Transverse colon (tissue), 4 donors: ENCODE measurements around the gene PLA2G4B. TPM values are rescaled to one million over a fixed set of nuclear protein-coding genes. Genes with fewer than 3 reads are reported as not detected.

ENCODE experiments used
- DNase-seq: peaks from one replicate; pipeline ENCODE4 v3.0.0-alpha.2; 2019
- H3K27ac ChIP-seq, 4 donors: fragments of 200-600 bp; sonication (generic); 2 replicates each; pipeline ENCODE4 v1.5.1; 2016 to 2018; ENCODE audit warnings: inconsistent platforms in 4 of 4
- H3K27me3 ChIP-seq: fragments of 200-600 bp; sonication (generic); 2 replicates; pipeline ENCODE4 v1.5.1; 2017; ENCODE audit warnings: inconsistent platforms
- H3K36me3 ChIP-seq, 4 donors: fragments of 200-600 bp; sonication (generic); 2 replicates each; pipeline ENCODE4 v1.5.1; 2017 to 2019; ENCODE audit warnings: inconsistent platforms in 4 of 4
- H3K4me1 ChIP-seq, 4 donors: fragments of 200-600 bp; sonication (generic); 2 replicates each; pipeline ENCODE4 v1.5.1; 2017 to 2020; ENCODE audit warnings: inconsistent platforms in 4 of 4
- H3K4me3 ChIP-seq, 4 donors: fragments of 200-600 bp; sonication (generic); 1 replicate in 1 of 4; 2 replicates in 3 of 4; pipeline versions ENCODE4 v1.5.1 to v1.6.1; 2017 to 2019; ENCODE audit warnings: inconsistent platforms in 4 of 4
- H3K9me3 ChIP-seq, 2 donors: fragments of 200-600 bp; sonication (generic); 2 replicates each; pipeline ENCODE4 v1.5.1; 2017 to 2019; ENCODE audit warnings: inconsistent platforms in 2 of 2
- EP300 ChIP-seq: sonication (generic); formaldehyde crosslinking; IDR thresholded peaks from one replicate; pipeline ENCODE4 v1.6.1; 2017; ENCODE audit warnings: antibody characterized with exemption, low read depth
- POLR2A ChIP-seq: fragments of 450-650 bp; IDR thresholded peaks from one replicate; pipeline ENCODE4 v1.6.1; 2016; ENCODE audit warnings: antibody characterized with exemption, mild to moderate bottlenecking, moderate library complexity
- POLR2AphosphoS5 ChIP-seq, 3 donors: sonication (generic); formaldehyde crosslinking; IDR thresholded peaks; one replicate each; pipeline ENCODE4 v1.6.1; 2016; ENCODE audit warnings: antibody characterized with exemption in 3 of 3
- WGBS, 2 donors: methylation state at CpG; one replicate each; pipeline ENCODE4 v1.1.5; 2018; ENCODE audit warnings: low coverage in 1 of 2; 5-methylcytosine and 5-hydroxymethylcytosine counted together
- in situ Hi-C, 4 donors: fragments of 200-750 bp; cut with MboI; loops; one replicate each; pipeline versions ENCODE4 v1.15.0 to v1.15.1; 2017; ENCODE audit warnings: low sequenced_read_pairs in 3 of 4, low pct_ligation_motif_present in 1 of 4, low pct_unique_long_range_greater_than_20kb in 1 of 4
- intact Hi-C: fragments of 100-400 bp; cut with DNase I; formaldehyde crosslinking; loops from one replicate; pipeline ENCODE4 v1.15.1; 2023; ENCODE audit warnings: low total_unique reads
- total RNA-seq, 4 donors: library from RNA; depleted of rRNA; stranded (reverse); fragments of >200 nt; gene quantifications; one replicate each; pipeline ENCODE4 v1.1.0, GENCODE V29; 2016
- TF ChIP-seq, protein P1 (sequence below), 5 experiments: fragments of 200-600 bp in 3 of 5; fragments of 450-650 bp in 2 of 5; sonication (generic) in 3 of 5; IDR thresholded peaks; 1 replicate in 2 of 5; 2 replicates in 3 of 5; pipeline ENCODE4 v1.5.1; 2016 to 2017; ENCODE audit warnings: antibody characterized with exemption in 5 of 5, inconsistent platforms in 3 of 5, mild to moderate bottlenecking in 2 of 5, moderate library complexity in 1 of 5

Gene PLA2G4B
- total RNA-seq, 4 donors from 2014 or later: 1.6 to 5.2 (median 3.5) TPM; not detected in 1

DNA sequence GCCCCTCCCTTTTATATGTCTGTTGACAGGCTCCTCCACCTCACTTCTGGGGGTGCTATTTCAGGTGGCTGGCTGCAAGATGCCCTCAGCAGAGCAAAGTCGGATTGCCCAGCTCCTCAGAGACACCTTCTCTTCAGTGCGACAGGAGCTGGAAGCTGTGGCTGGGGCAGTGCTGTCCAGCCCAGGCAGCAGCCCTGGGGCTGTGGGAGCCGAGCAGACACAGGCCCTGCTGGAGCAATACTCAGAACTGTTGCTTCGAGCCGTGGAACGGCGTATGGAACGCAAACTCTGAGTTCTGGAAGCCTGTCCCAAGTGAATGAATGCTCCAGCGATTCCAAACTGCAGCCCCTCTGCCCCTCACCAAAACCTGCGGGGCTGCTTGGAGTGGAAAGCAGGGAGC is 13.5 kb upstream of the PLA2G4B start:
- H3K4me1 ChIP-seq: peaks cover 9 to 18% (median 12%) of the 10 kb centered on the region in 4 donors
- in situ Hi-C loops (no loop called here), intact Hi-C loops (no loop called here)
- H3K27me3 ChIP-seq: no peaks in the 10 kb centered on the region
- DNase-seq: no peak
- H3K36me3 ChIP-seq: no peaks in the 10 kb centered on the region
- no peaks in the 10 kb centered on the region for H3K9me3 ChIP-seq
- H3K4me3 ChIP-seq: no peak overlapping the region
- H3K27ac ChIP-seq: no peak overlapping the region
- TF ChIP-seq EP300 (no peak), POLR2AphosphoS5 (IDR thresholded peaks at IDR 0.05) (no peak), POLR2A (no peak)
- TF ChIP-seq, protein P1, sequence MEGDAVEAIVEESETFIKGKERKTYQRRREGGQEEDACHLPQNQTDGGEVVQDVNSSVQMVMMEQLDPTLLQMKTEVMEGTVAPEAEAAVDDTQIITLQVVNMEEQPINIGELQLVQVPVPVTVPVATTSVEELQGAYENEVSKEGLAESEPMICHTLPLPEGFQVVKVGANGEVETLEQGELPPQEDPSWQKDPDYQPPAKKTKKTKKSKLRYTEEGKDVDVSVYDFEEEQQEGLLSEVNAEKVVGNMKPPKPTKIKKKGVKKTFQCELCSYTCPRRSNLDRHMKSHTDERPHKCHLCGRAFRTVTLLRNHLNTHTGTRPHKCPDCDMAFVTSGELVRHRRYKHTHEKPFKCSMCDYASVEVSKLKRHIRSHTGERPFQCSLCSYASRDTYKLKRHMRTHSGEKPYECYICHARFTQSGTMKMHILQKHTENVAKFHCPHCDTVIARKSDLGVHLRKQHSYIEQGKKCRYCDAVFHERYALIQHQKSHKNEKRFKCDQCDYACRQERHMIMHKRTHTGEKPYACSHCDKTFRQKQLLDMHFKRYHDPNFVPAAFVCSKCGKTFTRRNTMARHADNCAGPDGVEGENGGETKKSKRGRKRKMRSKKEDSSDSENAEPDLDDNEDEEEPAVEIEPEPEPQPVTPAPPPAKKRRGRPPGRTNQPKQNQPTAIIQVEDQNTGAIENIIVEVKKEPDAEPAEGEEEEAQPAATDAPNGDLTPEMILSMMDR (IDR thresholded peaks at IDR 0.05): no peak
- 90% methylated on average over 10 of the region's 10 CpGs; no CpG with 5 or more reads in 1 of the 2 donors for WGBS, 2 donors

DNA sequence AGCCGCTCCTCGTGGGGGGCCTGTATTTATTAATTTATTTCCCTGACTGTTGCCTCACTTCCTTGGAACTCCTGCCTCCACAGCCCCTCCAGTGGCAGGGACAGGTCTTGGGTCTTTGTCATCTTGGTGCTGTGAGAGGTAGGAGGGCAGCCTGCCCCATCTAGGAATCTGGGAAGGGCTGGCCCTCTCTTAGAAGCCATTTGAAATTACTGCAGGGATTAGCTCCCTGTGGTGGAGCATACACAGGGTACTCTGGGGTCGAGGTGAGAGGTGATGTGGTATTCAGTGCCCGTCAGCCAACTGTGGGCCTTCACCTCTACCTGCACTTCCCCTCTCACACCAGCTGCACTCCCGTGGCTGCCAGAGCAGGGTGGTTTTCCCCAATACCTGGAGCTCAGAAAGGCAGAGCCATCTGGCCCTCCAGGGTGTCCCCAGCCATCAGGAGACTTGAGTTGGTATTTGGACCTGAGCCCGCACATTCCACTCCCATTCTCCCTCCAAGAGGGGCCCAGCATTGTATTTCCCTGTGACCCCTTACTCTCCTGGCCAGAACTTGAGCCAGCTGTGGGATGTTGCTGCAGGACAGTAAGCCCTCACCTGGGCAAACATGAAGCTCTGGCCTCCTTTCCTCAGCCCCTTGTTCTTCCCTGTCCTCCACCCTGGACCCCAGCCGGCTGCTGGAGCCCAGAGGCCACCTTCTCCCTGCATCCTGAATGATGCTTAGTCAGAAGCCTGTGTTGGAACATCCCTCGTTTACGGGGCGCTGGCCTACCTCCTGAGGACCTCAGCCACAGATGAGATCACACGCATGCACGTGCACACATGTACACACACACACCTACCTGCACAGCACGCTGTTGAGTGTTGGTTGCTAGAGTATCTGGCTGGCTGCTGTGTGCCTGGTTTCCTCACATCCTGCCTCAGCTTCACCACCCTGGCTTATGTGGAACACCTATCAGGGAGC is 12.8 kb upstream of the PLA2G4B start:
- 89% methylated on average over 12 of the region's 13 CpGs; no CpG with 5 or more reads in 1 of the 2 donors for WGBS, 2 donors
- Histone ChIP-seq H3K27ac (no peak overlapping the region), H3K9me3 (no peaks in the 10 kb centered on the region), H3K4me1 (peaks cover 9 to 18% (median 12%) of the 10 kb centered on the region in 4 donors), H3K36me3 (no peaks in the 10 kb centered on the region), H3K4me3 (no peak overlapping the region), H3K27me3 (no peaks in the 10 kb centered on the region)
- TF ChIP-seq POLR2A (no peak), POLR2AphosphoS5 (IDR thresholded peaks at IDR 0.05) (no peak), EP300 (no peak)
- TF ChIP-seq, protein P1 (IDR thresholded peaks at IDR 0.05): no peak
- in situ Hi-C loops: no loop called here
- DNase-seq: no peak
- intact Hi-C loops: no loop called here

DNA sequence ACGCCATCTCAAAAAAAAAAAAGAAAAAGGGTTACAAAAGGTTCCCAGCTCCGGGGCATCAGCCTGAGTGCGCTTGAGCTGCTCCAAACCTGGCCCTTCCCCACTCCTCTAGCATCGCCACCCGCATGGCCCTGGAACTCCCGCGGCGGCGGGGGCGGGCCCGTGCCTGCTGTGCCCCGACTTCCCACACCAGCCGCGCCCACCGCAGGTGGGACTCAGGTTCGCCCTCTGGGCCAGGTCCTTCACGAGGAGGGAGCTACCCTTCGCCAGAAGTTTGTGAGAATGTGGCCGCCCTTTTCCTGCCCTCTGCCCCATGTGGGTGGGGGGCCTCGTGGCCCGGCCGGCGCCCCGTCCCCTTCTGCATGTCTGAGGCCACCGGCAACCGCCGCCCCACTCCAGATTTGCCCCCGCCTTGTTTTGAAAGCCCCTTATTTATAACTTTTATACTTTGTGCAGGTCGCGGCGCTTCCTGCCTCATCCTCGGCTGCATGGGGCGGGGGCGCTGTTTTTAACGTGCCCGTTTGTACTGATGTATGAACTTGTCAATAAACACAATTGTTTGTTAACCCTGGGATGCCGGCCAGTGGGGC is 11.3 kb upstream of the PLA2G4B start:
- Histone ChIP-seq H3K27me3 (no peaks in the 10 kb centered on the region), H3K4me1 (peaks cover 9 to 18% (median 12%) of the 10 kb centered on the region in 4 donors), H3K36me3 (no peaks in the 10 kb centered on the region), H3K9me3 (no peaks in the 10 kb centered on the region), H3K4me3 (peak overlapping the region; percentile 48 to 95 (median 70)), H3K27ac (peak overlapping the region; percentile 81 to 90 (median 86))
- intact Hi-C loops (no loop called here), in situ Hi-C loops (no loop called here)
- WGBS, 2 donors: 2 to 40% methylated on average over 1 to 30 of the region's 37 CpGs
- no peak for TF ChIP-seq POLR2AphosphoS5 (IDR thresholded peaks at IDR 0.05)
- no peak for TF ChIP-seq EP300
- TF ChIP-seq, protein P1 (IDR thresholded peaks at IDR 0.05): no peak
- TF ChIP-seq POLR2A: no peak
- DNase-seq: peak; percentile 44
